ENCODE data around the gene GEMIN4. TPM values are rescaled to one million over a fixed set of nuclear protein-coding genes. Genes with fewer than 3 reads are reported as not detected.
"Not testable (repeated sequence)": the region's sequence is repeated elsewhere in the genome, so short reads cannot be mapped to it uniquely, and the experiment has no call there.

Gene GEMIN4
- total RNA-seq (2014; rRNA removed; shearing (Covaris generic)) = 6.7 and 13.4 TPM in 2 replicates

DNA sequence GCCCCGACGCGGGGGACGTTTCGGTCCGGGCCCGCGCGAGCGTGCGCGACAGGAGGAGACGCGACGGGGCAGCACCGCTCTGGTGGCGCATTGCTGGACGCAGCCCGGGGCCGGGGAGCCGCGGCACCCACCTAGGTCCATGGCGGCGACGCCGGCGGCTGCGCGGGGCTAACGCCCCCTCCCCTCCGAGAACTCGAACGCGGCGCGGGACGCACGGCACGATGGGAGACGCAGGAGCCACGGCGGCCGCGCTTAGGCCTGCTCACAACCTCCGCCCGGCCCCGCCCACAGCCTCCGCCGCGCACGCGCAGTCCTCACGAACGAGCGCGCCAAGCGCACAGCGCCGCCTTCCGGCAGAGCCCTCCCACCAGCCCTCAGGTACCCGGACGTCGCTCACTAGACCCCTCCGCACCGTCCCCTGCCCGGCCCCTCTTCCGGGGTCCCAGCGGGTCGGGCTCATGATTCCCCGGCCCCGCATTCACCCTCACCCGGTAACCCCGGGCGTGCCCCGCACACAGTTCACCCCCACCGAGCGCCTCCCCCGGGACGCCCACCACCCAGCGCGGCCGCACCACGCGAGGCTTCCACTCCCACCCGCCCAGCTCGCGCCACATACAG, at the start of gene GEMIN4:
Gene GEMIN4, minus strand, starts transcription at position 263 of the 618 bp plus-strand sequence. Its CDS starts 122 bp downstream, at position 141.
- DNase-seq (ENCODE audit: low read depth) = peak; percentile 76

GRCh38 chr17:801660-802059, 49.6 kb upstream of the GEMIN4 start:
- DNase-seq (ENCODE audit: low read depth) = peak; percentile 54

DNA sequence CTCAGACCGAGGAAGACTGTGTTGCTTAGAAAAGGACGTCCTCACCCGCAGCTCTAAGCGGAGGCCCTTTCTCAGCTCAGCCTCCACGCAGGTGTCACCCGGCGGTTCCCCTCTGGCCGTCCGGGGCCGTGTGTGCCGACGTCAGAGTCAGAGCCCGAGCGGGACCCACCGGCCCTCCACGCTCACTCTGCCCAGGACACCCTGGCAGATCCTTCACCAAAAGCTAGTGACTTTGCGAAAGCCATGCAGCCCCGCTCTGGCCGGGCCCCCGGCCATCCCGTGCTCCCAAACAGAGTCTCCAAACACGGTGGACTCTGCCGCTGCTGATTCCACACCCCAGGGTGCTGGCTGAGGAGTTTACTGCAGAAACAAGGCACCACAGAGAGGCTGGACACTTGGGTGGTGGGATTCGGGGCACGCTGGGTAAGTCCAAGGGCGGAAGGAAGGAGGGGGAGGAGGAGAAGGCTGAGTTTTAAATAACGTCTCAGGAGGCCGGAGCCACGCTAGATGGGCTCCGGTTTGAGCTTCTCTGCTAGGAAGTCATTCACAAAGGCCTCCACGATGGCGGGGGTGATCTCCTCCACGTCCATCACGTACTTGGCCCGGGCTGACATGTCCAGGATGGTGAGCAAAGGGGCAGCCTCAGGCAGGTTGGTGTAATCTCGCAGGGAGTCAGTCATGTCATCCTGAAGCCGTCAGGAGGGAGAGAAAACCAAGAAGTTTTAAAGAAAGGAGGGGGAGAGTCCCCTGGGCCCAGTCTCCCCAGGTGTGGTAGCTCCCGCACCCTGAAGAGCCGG, 48.6 kb upstream of the GEMIN4 start:
- no peak for DNase-seq (ENCODE audit: low read depth)

GRCh38 chr17:799261-799660, 47.2 kb upstream of the GEMIN4 start:
- DNase-seq (ENCODE audit: low read depth) = no peak

DNA sequence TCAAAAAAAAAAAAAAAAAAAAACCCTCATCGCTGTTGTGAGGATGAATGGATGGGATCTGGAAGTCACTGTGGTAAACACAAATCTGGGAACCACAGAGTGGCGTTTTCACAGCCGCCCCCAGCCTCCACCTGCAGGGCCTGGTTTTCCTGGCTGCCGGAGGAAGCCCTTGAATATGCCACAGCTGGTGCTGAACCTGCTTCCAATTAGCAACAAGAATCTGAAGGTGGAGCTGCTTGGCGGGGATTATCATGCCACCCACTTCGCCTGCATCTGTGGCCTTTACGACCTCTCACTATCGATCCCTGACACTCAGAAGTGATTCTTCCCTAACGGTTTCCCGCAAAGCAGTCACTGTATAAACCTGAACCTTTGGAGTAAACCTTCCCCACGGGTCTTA, 46.2 kb upstream of the GEMIN4 start:
- DNase-seq (ENCODE audit: low read depth) = no peak

DNA sequence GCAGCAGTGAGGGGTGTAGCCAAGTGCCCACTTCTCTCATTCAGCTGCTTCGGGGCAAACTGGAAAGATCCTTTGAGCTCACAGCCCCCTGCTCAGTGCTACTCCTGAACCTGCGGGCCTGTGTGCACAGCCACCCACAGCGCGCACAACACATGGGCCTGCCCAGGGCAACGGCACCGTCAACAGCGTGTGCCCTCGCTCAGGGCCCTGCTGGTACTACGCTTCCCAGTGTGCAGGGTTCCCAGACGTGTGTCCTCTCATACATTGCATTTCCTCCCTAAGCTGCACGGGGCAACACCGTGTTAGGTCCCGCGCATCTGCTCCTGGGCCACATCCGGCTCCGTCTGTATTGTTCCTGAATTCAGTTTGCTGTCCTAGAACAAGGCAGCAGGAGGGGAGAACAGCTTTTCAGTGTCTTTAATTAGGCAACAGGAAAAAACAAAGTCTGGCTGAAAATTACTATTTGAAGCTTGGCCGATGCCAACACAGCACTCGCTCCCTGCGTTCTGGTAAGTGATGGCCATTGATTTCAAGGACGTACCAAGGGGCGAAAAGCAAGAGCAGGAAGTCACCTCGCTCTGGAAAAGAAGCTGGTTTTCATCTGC, 45.3 kb upstream of the GEMIN4 start:
- DNase-seq (ENCODE audit: low read depth) = no peak

DNA sequence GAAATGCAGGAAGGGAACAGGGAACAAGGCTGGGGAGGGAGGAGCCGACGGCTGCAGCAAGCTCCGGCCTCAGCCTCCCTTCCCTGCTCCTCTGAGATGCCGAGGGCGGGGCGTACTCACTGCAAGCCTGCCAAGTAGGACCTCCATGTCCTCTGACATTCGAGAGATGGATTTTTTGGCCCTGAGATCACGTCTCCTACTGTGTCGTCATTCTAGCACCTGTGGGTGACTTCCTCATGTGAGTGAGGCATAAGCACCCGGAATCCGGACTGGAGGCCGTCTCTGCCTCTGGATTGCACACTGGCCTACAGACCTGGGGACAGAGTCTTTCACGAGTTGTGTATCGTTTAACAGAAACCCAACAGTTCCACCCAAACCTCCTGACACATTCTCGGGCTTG, 44.5 kb upstream of the GEMIN4 start:
- no peak for DNase-seq (ENCODE audit: low read depth)

DNA sequence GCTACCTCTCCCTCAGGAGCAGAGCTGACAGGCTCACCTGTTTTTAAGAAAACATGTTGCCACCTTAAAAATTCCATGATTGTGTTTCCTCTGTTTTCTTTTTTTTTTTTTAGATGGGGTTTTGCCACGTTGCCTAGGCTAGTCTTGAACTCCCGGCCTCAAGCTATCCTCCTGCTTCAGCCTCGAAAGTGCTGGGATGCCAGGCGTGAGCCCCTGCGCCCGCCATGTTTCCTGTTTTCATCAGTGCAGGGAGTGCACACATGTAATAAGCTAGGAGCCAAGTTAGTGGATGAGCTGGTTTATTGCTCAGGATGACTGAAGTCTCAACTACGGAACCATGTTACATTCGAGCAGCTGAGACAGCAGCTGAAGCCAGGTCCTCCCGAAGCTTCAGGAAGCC, 43.7 kb upstream of the GEMIN4 start:
- no peak for DNase-seq (ENCODE audit: low read depth)

- no peak for DNase-seq (ENCODE audit: low read depth)
Observed at GRCh38 chr17:795276-795675, 43.2 kb upstream of the GEMIN4 start.

GRCh38 chr17:794876-795275, 42.8 kb upstream of the GEMIN4 start:
- peak; percentile 74 for DNase-seq (ENCODE audit: low read depth)

DNA sequence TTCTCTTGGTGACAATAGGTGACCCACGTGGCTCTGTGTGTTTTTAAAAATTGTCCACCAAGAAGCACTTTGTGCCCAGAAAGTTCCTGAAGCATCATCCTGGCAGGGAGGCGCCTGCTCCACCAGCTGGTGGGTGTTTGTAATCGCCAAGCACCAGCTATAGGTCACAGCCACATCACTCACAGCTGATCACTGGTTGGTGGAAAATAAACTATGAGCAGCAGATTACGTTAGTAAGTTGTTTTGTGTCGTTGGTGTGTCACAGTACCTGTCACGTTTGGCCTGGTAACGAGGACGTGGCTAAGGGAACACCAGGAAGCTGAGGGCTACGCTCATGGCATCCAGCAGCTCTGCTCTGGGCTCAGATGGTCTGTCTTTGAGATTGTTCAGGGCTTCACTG, 40.2 kb upstream of the GEMIN4 start:
- peak; percentile 16 for DNase-seq (ENCODE audit: low read depth)

GRCh38 chr17:791829-792228, 39.8 kb upstream of the GEMIN4 start:
- no peak for DNase-seq (ENCODE audit: low read depth)

- DNase-seq (ENCODE audit: low read depth) = not testable (repeated sequence)
Observed at GRCh38 chr17:790874-791247, 38.8 kb upstream of the GEMIN4 start.

- DNase-seq (ENCODE audit: low read depth) = not testable (repeated sequence)
Observed at GRCh38 chr17:789931-790873, 38.1 kb upstream of the GEMIN4 start.

DNA sequence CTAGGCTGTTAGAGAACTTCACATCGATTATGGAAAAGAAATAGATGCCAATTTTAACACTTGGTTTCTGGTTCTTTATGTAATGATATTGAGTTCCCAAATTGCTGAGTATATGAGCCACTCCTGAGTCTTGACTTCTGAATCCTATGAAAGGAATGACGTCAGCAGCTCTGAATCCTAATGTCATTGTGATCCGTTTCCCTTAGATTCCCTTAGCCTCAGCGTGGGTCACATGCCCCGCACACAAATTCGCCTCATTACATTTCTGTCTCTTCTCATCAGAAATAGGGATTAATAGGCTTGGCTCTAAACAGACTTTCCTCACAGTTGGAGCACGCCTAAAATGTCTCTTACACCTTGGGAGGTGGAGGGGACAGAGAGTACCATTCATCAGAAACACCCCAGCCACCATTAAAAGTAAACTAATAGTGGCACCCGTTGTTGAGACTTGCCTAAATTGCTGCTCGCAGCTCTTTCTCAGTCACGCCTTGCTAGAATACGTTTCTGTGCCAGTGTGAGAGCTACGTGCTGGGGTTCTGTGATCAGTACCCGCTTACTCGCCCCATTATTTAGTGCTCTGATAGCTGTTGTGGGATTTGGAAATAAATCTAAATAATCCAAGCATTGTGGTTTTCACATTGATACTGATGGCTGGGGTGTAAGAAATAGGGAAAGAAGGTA, 37.2 kb upstream of the GEMIN4 start:
- DNase-seq (ENCODE audit: low read depth) = no peak

DNA sequence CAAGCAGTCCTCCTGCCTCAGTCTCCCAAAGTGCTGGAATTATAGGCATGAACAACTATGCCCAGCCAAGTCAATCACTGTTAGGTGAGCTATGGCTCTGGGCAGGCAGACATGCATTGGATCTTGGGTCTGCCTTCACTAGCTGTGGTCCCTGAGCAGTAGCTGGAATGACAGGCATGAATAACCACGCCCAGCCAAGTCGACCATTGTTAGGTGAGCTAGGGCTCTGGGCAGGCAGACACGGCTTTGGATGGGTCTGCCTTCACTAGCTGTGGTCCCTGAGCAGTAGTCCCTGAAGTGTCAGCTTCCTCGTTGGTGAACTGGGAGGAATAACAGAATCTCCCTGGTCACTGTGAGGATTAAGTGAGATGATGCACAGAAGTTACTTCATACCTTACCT, 36.5 kb upstream of the GEMIN4 start:
- no peak for DNase-seq (ENCODE audit: low read depth)

GRCh38 chr17:787641-788221, 35.7 kb upstream of the GEMIN4 start:
- DNase-seq (ENCODE audit: low read depth) = no peak

DNA sequence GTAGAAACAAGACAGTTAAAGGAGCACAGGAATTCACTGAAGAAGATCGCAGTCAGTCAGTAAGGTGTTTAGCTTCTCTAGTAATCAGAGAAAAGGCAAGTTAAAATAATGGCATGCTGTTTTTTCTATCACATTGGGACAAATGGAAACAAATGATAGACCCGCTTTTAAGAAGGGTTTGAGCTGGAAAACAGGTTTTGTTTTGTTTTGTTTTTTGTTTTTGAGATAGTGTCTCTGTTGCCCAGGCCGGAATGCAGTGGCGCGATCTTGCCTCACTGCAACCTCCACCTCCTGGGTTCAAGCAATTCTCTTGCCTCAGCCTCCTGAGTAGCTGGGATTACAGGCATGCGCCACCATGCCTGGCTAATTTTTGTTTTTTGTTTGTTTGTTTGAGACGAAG, 33.8 kb upstream of the GEMIN4 start:
- DNase-seq (ENCODE audit: low read depth) = not testable (repeated sequence)

GRCh38 chr17:784143-784542, 32.1 kb upstream of the GEMIN4 start:
- no peak for DNase-seq (ENCODE audit: low read depth)

- peak; percentile 79 for DNase-seq (ENCODE audit: low read depth)
Observed at GRCh38 chr17:781805-782731, 30.0 kb upstream of the GEMIN4 start, which contains the start of the genes GLOD4 and MRM3. TSS of gene GLOD4 (minus strand) at chr17:782280. CDS start at chr17:782255, 25 bp downstream. TSS of gene MRM3 (plus strand) at chr17:782353. CDS start at chr17:782379, 26 bp downstream.

All from M059J (cell line).